ENCODE results near the gene UGT1A9. TPM values are rescaled to one million over a fixed set of nuclear protein-coding genes. Genes with fewer than 3 reads are reported as not detected.
A peak's percentile ranks its signal among the peaks of the same experiment; 100 is the strongest.

UGT1A9 gene
- total RNA-seq, 1 experiment from 2014 or later: not detected

GRCh38 chr2:233807966-233808935 is 136.6 kb downstream of the UGT1A9 start:
- peaks cover 2 to 3% of the 10 kb centered on the region in 2 experiments; a peak in 3 of 5 replicates for H3K9me3 Mint-ChIP-seq
- no peak overlapping the region for H2AFZ ChIP-seq (ENCODE audit: low read length)
- no peak overlapping the region for H2BK12ac ChIP-seq (ENCODE audit: insufficient read length, low read depth, low read length)
- H3K27me3 Mint-ChIP-seq (ENCODE audit: low read depth): peaks cover 26% of the 10 kb centered on the region
- H3K79me2 ChIP-seq (ENCODE audit: insufficient read depth, low read length): no peaks in the 10 kb centered on the region
- no peak overlapping the region for H2BK5ac ChIP-seq (ENCODE audit: insufficient read length, low read length)
- no peaks in the 10 kb centered on the region for H3K23me2 ChIP-seq (ENCODE audit: insufficient read length, low read depth, low read length, poor library complexity, severe bottlenecking)
- no peak overlapping the region for H3K14ac ChIP-seq (ENCODE audit: insufficient read depth, low read length)
- H3K4me2 ChIP-seq (ENCODE audit: insufficient read depth, insufficient read length, low read length): no peak overlapping the region
- no peak overlapping the region for H2BK20ac ChIP-seq (ENCODE audit: low read depth, low read length, poor library complexity, severe bottlenecking)
- no peaks in the 10 kb centered on the region for H3K79me1 ChIP-seq (ENCODE audit: insufficient read depth, low read depth, low read length, poor library complexity, severe bottlenecking)
- H3K4me1 Mint-ChIP-seq: no peaks in the 10 kb centered on the region
- no peak overlapping the region for H3K4me3 Mint-ChIP-seq
- DNase-seq: peak; percentile 17
- WGBS (ENCODE audit: extremely low coverage, insufficient read length, low lambda C conversion rate): no CpG with 5 or more reads among the region's 10 CpGs
- no peaks in the 10 kb centered on the region for H3K36me3 Mint-ChIP-seq (ENCODE audit: insufficient read depth in 1 of 3, low read depth in 3 of 3)
- no peak overlapping the region for H3K56ac ChIP-seq (ENCODE audit: insufficient read length, low read depth, low read length)
- no peak overlapping the region for H2BK120ac ChIP-seq (ENCODE audit: low read depth, low read length, poor library complexity, severe bottlenecking)
- H3K9ac ChIP-seq (ENCODE audit: extremely low read depth, insufficient read length, low read length): no peak overlapping the region
- H3T11ph ChIP-seq (ENCODE audit: low read length): no peak overlapping the region
- no peak overlapping the region for H4K5ac ChIP-seq (ENCODE audit: insufficient read length, low read depth, low read length)
- H4K91ac ChIP-seq (ENCODE audit: insufficient read length, low read depth, low read length): no peak overlapping the region
- H3K27ac ChIP-seq (ENCODE audit: insufficient read length, low read depth, low read length): no peak overlapping the region
- no peak overlapping the region for H3K27ac Mint-ChIP-seq
- H3K23ac ChIP-seq (ENCODE audit: insufficient read length, low read depth, low read length): no peak overlapping the region
- no peak overlapping the region for H2BK15ac ChIP-seq (ENCODE audit: low read depth, low read length)
- H3K9me3 ChIP-seq (ENCODE audit: control insufficient read depth, low read depth, low read length): no peaks in the 10 kb centered on the region
- no peaks in the 10 kb centered on the region for H4K20me1 ChIP-seq (ENCODE audit: control insufficient read depth, insufficient read depth, insufficient read length)
- no peaks in the 10 kb centered on the region for H3K27me3 ChIP-seq (ENCODE audit: insufficient read depth, low read length)
- H3K18ac ChIP-seq (ENCODE audit: insufficient read length, low read depth, low read length): no peak overlapping the region
- H3K4ac ChIP-seq (ENCODE audit: low read depth, low read length): no peak overlapping the region
- H2AK5ac ChIP-seq (ENCODE audit: insufficient read length, low read length): no peak overlapping the region
- no peaks in the 10 kb centered on the region for H3K4me1 ChIP-seq (ENCODE audit: insufficient read depth, low read length)
- no peak overlapping the region for H4K8ac ChIP-seq (replicated peaks; ENCODE audit: insufficient read length, low read depth, low read length)
- no peak for TF ChIP-seq CTCF (conservative IDR thresholded peaks at IDR 0.05)

Measured in H9 (cell line).